DMS153 treated with DMSO at 0.1 percent for 48 hours (cell line): ENCODE data around the gene KARS1.

Experiments used
- DNase-seq: peaks from one replicate; lab custom pipeline; 2025; ENCODE audit not compliant: unreplicated experiment; lab: John Stamatoyannopoulos, UW

The KARS1 gene

GRCh38 chr16:75588716-75589115 is 58.7 kb downstream of the KARS1 start:
- DNase-seq: no peak

DNA sequence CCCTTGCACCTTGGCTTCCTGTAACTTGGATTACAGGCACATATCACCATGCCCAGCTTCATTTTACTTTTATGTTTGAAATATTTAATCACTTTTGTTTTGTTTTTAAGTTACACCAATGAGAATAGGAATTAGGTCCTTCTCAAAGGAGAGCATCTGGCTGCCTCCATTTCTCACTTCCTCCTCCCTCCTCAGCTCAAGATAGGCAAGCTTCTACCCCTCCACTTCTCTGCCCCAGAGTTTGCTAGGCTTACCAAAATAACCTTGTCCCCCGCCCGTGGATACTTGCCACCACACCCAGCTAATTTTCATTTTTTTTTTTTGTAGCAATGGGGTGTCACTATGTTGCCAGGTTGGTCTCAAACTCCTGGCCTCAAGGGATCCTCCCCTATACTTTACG is 63.4 kb downstream of the KARS1 start:
- no peak for DNase-seq

DNA sequence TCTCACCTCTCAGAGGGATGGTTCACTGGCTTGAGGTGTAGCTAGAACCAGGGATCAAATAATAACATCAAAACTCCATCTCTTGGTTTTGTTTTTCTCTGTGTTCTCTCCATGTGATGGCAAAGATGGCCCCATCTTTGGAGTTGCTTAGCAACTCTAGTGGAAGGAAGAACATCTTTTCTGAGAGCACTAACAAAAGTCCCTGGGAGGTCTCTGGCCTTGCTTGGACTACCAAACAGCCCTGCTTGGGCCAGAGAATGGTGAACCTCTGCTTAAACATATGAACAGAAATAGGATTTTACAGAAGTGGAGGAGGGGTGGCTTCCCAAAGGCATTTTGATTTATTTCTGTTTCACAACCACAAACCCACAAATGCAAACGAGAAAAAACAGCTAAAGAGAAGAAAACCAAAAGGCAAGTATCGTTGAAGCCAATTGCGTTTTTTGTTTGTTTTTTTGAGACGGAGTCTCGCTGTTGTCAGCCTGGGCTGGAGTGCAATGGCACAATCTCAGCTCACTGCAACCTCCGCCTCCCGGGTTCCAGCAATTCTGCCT is 68.1 kb downstream of the KARS1 start:
- no peak for DNase-seq

DNA sequence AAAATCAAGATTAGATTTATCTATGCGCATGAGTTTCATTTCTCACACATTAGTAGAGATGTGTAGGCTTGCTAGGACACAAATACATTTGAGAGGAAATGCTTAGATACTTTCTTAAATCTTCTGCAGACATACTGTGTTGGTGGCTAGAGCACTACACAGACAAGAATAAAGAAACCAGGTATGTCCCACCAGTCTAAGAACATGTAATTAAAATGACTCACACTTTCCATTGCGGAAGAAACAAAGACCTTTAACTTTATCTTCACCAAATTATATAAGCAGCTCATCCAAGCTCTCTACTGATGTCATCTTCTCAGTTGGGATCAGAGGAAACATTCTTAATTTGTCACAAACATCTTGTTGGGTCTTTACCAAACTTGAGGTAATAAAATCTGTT is 68.7 kb downstream of the KARS1 start:
- no peak for DNase-seq

DNA sequence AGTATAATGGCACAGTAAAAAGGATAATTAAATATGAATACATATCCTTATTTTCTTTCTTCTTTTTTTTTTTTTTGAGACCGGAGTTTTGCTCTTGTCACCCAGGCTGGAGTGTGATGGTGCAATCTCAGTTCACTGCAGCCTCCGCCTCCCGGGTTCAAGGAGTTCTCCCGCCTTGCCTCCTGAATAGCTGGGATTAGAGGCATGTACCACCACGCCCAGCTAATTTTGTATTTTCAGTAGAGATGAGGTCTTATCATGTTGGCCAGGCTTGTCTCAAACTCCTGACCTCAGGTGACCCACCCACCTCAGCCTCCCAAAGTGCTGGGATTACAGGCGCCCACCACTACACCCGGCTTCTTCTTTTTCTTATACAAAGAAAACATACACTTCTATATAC is 69.3 kb downstream of the KARS1 start:
- DNase-seq: no peak
